Measurements from ENCODE around the gene TBC1D10A.

Gene TBC1D10A

GRCh38 chr22:30249049-30250038 lies 77.4 kb downstream of the TBC1D10A start:
- no peak for DNase-seq

- DNase-seq = no peak
These were observed 78.3 kb downstream of the TBC1D10A start for GRCh38 chr22:30248484-30248883.

- no peak for DNase-seq
These were observed 78.8 kb downstream of the TBC1D10A start for GRCh38 chr22:30247974-30248373.

- DNase-seq = no peak
These were observed 79.2 kb downstream of the TBC1D10A start for GRCh38 chr22:30247561-30247960.

- no peak for DNase-seq
These were observed 79.8 kb downstream of the TBC1D10A start for GRCh38 chr22:30246814-30247376.

- DNase-seq = peak in 3 of 56 donors; percentile 21 to 29 (median 24)
These were observed 80.5 kb downstream of the TBC1D10A start, which contains the start of gene LIF for GRCh38 chr22:30245985-30246813. Gene LIF, minus strand, starts transcription at chr22:30246759. Its CDS starts 64 bp downstream, at chr22:30246695.

- DNase-seq = no peak
These were observed 81.4 kb downstream of the TBC1D10A start for GRCh38 chr22:30245181-30245984.

- no peak for DNase-seq
These were observed 82.1 kb downstream of the TBC1D10A start for GRCh38 chr22:30244641-30245040.

- DNase-seq = no peak
These were observed 82.7 kb downstream of the TBC1D10A start for GRCh38 chr22:30244066-30244465.

GRCh38 chr22:30243661-30244060 lies 83.1 kb downstream of the TBC1D10A start:
- no peak for DNase-seq
